K562 (cell line): ENCODE measurements around the gene DYRK2. TPM values are rescaled to one million over a fixed set of nuclear protein-coding genes. Genes with fewer than 3 reads are reported as not detected.

Experiments
- ATAC-seq: fragments of 200-7000 bp; cut with Tn5 transposase; 3 replicates; pipeline ENCODE4 v1.9.1; 2020; ENCODE audit warnings: moderate library complexity
- BruUV-seq: library from RNA; stranded (reverse); fragments of 400-500 nt; replicated peaks from 2 replicates; lab custom pipeline; 2021; lab: Mats Ljungman, UMichigan
- CTCF ChIA-PET: fragments of 300-600 bp; formaldehyde crosslinking; extraction: SDS; loops from one replicate; lab custom pipeline; 2021; ENCODE audit warnings: low intra/inter-chr PET ratio; lab: Yijun Ruan, JAX
- POLR2A ChIA-PET: fragments of 300-600, 350-650 bp; sonication (Branson Sonifier 250); formaldehyde crosslinking; extraction: SDS; loops from one replicate; lab custom pipeline; 2021; ENCODE audit warnings: antibody characterized with exemption, inconsistent platforms; lab: Yijun Ruan, JAX
- DNase-seq, 4 experiments: peaks; one replicate each; pipeline versions ENCODE4 v3.0.0 to v3.0.0-alpha.2; 2011 to 2018; ENCODE audit warnings: low spot score in 3 of 4, mixed read lengths in 3 of 4; ENCODE audit errors: extremely low read depth in 1 of 4
- FAIRE-seq: peaks from 2 replicates; lab custom pipeline; 2011; peaks lifted over from hg19 to GRCh38; lab: Jason Lieb, UNC
- H2AFZ ChIP-seq: 2 replicates; pipeline ENCODE4 v1.6.0; 2011; ENCODE audit warnings: low read depth, low read length, control low read depth, inconsistent platforms
- H3K27ac ChIP-seq: fragments of 200-600 bp; 3 replicates; pipeline ENCODE4 v1.8.0; 2011; ENCODE audit warnings: low read depth, mild to moderate bottlenecking, control low read depth, inconsistent platforms, low read length, moderate library complexity, mixed read lengths; ENCODE audit errors: extremely low read depth
- H3K27me3 ChIP-seq, 2 experiments: fragments of 300-600 bp in 1 of 2; 2 replicates in 1 of 2; 3 replicates in 1 of 2; pipeline versions ENCODE4 v1.6.0 to v1.8.0; 2011; ENCODE audit warnings: inconsistent platforms in 2 of 2, low read length in 2 of 2, mild to moderate bottlenecking in 1 of 2, mixed read lengths in 1 of 2, moderate library complexity in 1 of 2; ENCODE audit not compliant: control insufficient read depth in 2 of 2, insufficient read depth in 2 of 2
- H3K36me3 ChIP-seq: fragments of 300-600 bp; 3 replicates; pipeline ENCODE4 v1.8.0; 2011; ENCODE audit warnings: mild to moderate bottlenecking, low read length, inconsistent platforms; ENCODE audit not compliant: control insufficient read depth, insufficient read depth
- H3K4me1 ChIP-seq, 2 experiments: fragments of 200-600 bp in 1 of 2; replicated peaks in 1 of 2; 2 replicates in 1 of 2; 3 replicates in 1 of 2; pipeline versions ENCODE4 v1.5.1 to v1.8.0; 2011; ENCODE audit warnings: inconsistent platforms in 2 of 2, low read length in 2 of 2, mild to moderate bottlenecking in 1 of 2, mixed read lengths in 1 of 2, moderate library complexity in 1 of 2; ENCODE audit not compliant: control insufficient read depth in 2 of 2, insufficient read depth in 2 of 2
- H3K4me2 ChIP-seq: 2 replicates; pipeline ENCODE4 v1.6.1; 2011; ENCODE audit warnings: low read length, control low read depth, inconsistent platforms, mixed read lengths; ENCODE audit not compliant: insufficient read depth
- H3K4me3 ChIP-seq: fragments of 200-600 bp; sonication (generic), shearing (Covaris generic); 2 replicates; pipeline ENCODE4 v1.5.1; 2016; ENCODE audit warnings: control low read depth, inconsistent platforms
- H3K79me2 ChIP-seq: fragments of 200-600 bp; 3 replicates; pipeline ENCODE4 v1.8.0; 2011; ENCODE audit warnings: low read length, inconsistent platforms; ENCODE audit not compliant: control insufficient read depth, insufficient read depth
- H3K9ac ChIP-seq, 2 experiments: 2 replicates each; pipeline versions ENCODE4 v1.6.0 to v1.6.1; 2011; ENCODE audit warnings: low read depth in 2 of 2, low read length in 2 of 2, control low read depth in 1 of 2, inconsistent platforms in 1 of 2, mild to moderate bottlenecking in 1 of 2, mixed read lengths in 1 of 2; ENCODE audit not compliant: insufficient read depth in 1 of 2
- H3K9me1 ChIP-seq: one replicate; pipeline ENCODE4 v1.6.0; 2011; ENCODE audit warnings: inconsistent platforms, mild to moderate bottlenecking, low read length, moderate library complexity; ENCODE audit not compliant: control insufficient read depth, insufficient read depth
- H3K9me3 ChIP-seq: replicated peaks from 2 replicates; pipeline ENCODE4 v1.5.1; 2011; ENCODE audit warnings: low read depth, low read length, inconsistent platforms; ENCODE audit not compliant: control insufficient read depth, insufficient read depth
- H4K20me1 ChIP-seq: replicated peaks from 2 replicates; pipeline ENCODE4 v1.6.1; 2011; ENCODE audit warnings: low read length, inconsistent platforms, mixed read lengths; ENCODE audit not compliant: control insufficient read depth, insufficient read depth
- ASH1L ChIP-seq: fragments of 450-650 bp; IDR thresholded peaks from 2 replicates; pipeline ENCODE4 v1.6.1; 2018; ENCODE audit warnings: borderline replicate concordance, mild to moderate bottlenecking, low read depth; ENCODE audit not compliant: partially characterized antibody
- BACH1 ChIP-seq: fragments of 200-800 bp; sonication (Bioruptor generic); IDR thresholded peaks from 2 replicates; pipeline ENCODE4 v1.6.1; 2016; ENCODE audit warnings: missing genetic modification characterization, missing compliant biosample characterization
- BRF1 ChIP-seq: IDR thresholded peaks from 3 replicates; pipeline ENCODE4 v1.6.1; 2011; ENCODE audit warnings: borderline replicate concordance, mild to moderate bottlenecking; ENCODE audit not compliant: insufficient read length; ENCODE audit errors: extremely low read depth
- GABPB2 ChIP-seq: fragments of 250-450 bp; sonication (Bioruptor Pico); conservative IDR thresholded peaks from 2 replicates; pipeline ENCODE4 v1.5.1; 2021; ENCODE audit warnings: mild to moderate bottlenecking
- KDM5B ChIP-seq: fragments of 200-600 bp; sonication (generic); IDR thresholded peaks from 2 replicates; pipeline ENCODE4 v1.6.1; 2012; ENCODE audit warnings: low read depth, mild to moderate bottlenecking, moderate library complexity, low read length, control low read depth, inconsistent platforms; ENCODE audit not compliant: insufficient replicate concordance
- MYBL2 ChIP-seq, 2 experiments: fragments of 450-650 bp in 1 of 2; sonication (generic) in 1 of 2; formaldehyde crosslinking in 1 of 2; IDR thresholded peaks; 2 replicates each; pipeline versions ENCODE4 v1.6.1 to v1.8.1; 2017 to 2022; ENCODE audit warnings: borderline replicate concordance in 1 of 2, inconsistent platforms in 1 of 2, low read depth in 1 of 2, mild to moderate bottlenecking in 1 of 2, missing genetic modification reagents in 1 of 2, moderate library complexity in 1 of 2
- SAFB ChIP-seq: fragments of 200-400 bp; formaldehyde crosslinking; IDR thresholded peaks from 2 replicates; pipeline ENCODE4 v1.6.1; 2017; ENCODE audit warnings: low read depth, low read length, borderline replicate concordance
- SP2 ChIP-seq: IDR thresholded peaks from 2 replicates; pipeline ENCODE4 v1.6.1; 2011; ENCODE audit warnings: mild to moderate bottlenecking, low read depth, low read length, moderate library complexity; ENCODE audit not compliant: poor library complexity, severe bottlenecking; ENCODE audit errors: extremely low read depth
- SPI1 ChIP-seq: IDR thresholded peaks from 2 replicates; pipeline ENCODE4 v1.6.1; 2011; ENCODE audit warnings: low read depth, low read length, control low read depth, borderline replicate concordance
- U2AF2 ChIP-seq: fragments of 200-400 bp; formaldehyde crosslinking; optimal IDR thresholded peaks from 2 replicates; pipeline ENCODE3; 2017; ENCODE audit warnings: low read depth, mild to moderate bottlenecking, low read length
- ZBED1 ChIP-seq: IDR thresholded peaks from 2 replicates; pipeline ENCODE4 v1.6.1; 2014
- ZNF121 ChIP-seq: sonication (generic); formaldehyde crosslinking; conservative IDR thresholded peaks from 2 replicates; pipeline ENCODE4 v1.8.0; 2022; ENCODE audit warnings: missing genetic modification reagents
- ZNF263 ChIP-seq: sonication (generic); formaldehyde crosslinking; IDR thresholded peaks from 2 replicates; pipeline ENCODE4 v1.8.0; 2022; ENCODE audit warnings: mild to moderate bottlenecking, missing genetic modification reagents, borderline replicate concordance
- ZNF316 ChIP-seq: fragments of 450-650 bp; IDR thresholded peaks from 2 replicates; pipeline ENCODE4 v1.6.1; 2016
- WGBS: fragments of 100-300 bp; shearing (Covaris generic); methylation state at CpG from one replicate; pipeline ENCODE4 v1.1.6; 2016; ENCODE audit warnings: low coverage, mixed read lengths; ENCODE audit not compliant: insufficient coverage; ENCODE audit errors: missing lambda C conversion rate; 5-methylcytosine and 5-hydroxymethylcytosine counted together
- in situ Hi-C: fragments of 300-500 bp; cut with MboI; formaldehyde crosslinking; loops from 4 replicates; pipeline ENCODE4 v1.15.0; 2018; ENCODE audit warnings: inconsistent platforms, mixed read lengths
- intact Hi-C: fragments of 100-400 bp; cut with micrococcal nuclease; formaldehyde crosslinking; loops from 2 replicates; pipeline ENCODE4 v1.14.2; 2022
- polyA plus RNA-seq, 8 experiments: library from polyadenylated mRNA; depleted of rRNA in 4 of 8; stranded (reverse) in 5 of 8; unstranded in 3 of 8; fragments of >200 nt; fragmentation: Nextera tagmentation in 2 of 8; fragmentation: Illumina TruSeq in 1 of 8; extraction: Ambion mirVana in 2 of 8; extraction: Trizol in 1 of 8; gene quantifications; 2 replicates each; pipeline versions ENCODE4 v1.2.1 to v1.2.3, GENCODE V29; 2011 to 2014; ENCODE audit warnings: inconsistent platforms in 1 of 8, missing spikeins in 1 of 8
- total RNA-seq, 7 experiments: library from RNA; depleted of rRNA in 6 of 7; stranded (reverse); fragments of >200 nt in 6 of 7; fragmentation: Illumina TruSeq in 2 of 7; extraction: Trizol in 2 of 7; gene quantifications; 2 replicates each; pipeline versions ENCODE4 v1.2.1 to v1.2.3, GENCODE V29; 2011 to 2021; ENCODE audit warnings: low replicate concordance in 1 of 7
- TF ChIP-seq, protein P1 (sequence below), 2 experiments: IDR thresholded peaks; 2 replicates each; pipeline ENCODE4 v1.6.1; 2011; ENCODE audit warnings: borderline replicate concordance in 1 of 2, control low read depth in 1 of 2, low read depth in 1 of 2, low read length in 1 of 2, mild to moderate bottlenecking in 1 of 2, mixed read lengths in 1 of 2, moderate library complexity in 1 of 2; ENCODE audit not compliant: insufficient read depth in 1 of 2, insufficient read length in 1 of 2, poor library complexity in 1 of 2, severe bottlenecking in 1 of 2; ENCODE audit errors: extremely low read depth in 1 of 2
- TF ChIP-seq, protein P2 (sequence below): fragments of 150-350 bp; conservative IDR thresholded peaks from 2 replicates; pipeline ENCODE4 v1.6.1; 2014; ENCODE audit warnings: low read length

The DYRK2 gene
- total and polyA plus RNA-seq, 9 of the 15 experiments (the other 6 are each of a cell fraction or from before 2014, with no cell fraction given), result 1.7 to 15.4 (median 8.4) TPM

DNA sequence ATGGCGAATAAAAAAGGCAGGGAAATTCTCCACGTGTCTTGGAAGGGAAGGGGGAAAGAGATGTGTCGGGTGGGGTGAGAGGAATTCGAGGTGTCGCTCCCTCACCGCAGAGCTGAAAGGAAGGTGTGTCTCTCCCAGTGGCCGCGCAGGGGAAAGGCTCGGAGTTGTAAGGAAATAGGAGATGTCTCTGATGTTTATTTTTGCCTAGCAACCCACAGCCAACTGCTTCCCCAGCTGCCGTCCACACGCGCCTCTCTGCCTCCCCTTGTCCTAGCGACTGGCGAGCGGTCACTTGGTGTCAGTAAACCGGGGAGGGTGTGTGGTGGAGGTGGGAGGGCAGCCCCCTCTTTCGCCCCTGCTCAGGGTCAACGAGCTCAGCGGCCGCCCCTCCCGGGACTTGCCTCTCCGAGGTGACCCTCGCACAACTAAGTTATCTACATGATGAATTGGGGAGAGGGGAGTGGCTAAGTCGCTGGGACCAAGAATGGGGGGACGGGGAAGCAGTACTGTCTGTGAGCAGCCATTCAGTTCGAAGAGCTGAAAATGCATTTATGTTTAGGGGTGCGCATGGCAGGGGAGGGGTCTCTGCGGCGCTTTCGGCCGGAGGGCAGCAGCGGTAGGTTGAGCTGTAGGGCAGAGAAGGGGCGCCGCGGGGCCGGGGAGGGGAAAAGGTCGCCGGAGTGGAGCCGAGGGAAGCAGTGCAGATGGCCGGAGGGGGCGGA lies 585 bp upstream of the DYRK2 start (continued):
- no peak for TF ChIP-seq BACH1 (tag)
- no peak for TF ChIP-seq ZBED1
- TF ChIP-seq, all 486 proteins: peak for 31

DNA sequence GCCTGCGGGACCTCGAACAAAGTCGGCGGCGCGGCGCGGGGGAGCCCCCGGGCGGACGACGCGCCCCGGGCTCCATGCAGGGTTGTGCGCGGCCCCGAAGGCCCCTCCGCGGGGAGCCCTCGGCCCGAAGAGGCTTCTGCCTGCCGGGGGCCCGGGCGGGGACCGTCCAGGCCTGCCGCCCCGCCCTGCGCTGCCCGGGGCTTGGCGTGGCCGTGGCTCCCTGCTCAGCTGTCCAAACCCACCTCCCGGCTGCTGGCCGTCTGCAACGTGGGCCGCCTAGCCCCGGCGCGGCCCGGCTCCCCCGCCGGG lies 670 bp downstream of the DYRK2 start:
- Histone ChIP-seq H3K4me2 (peak overlapping the region; percentile 84), H3K4me3 (peak overlapping the region; percentile 91), H3K9ac (peak overlapping the region; percentile 78 to 96; a peak in 3 of 4 replicates), H4K20me1 (0 out of 2 replicates have a peak, but pooled peaks cover 17% of the 10 kb centered on the region), H3K79me2 (peaks cover 55% of the 10 kb centered on the region), H3K36me3 (peaks cover 21% of the 10 kb centered on the region), H2AFZ (peak overlapping the region; percentile 89), H3K9me3 (no peaks in the 10 kb centered on the region), H3K27ac (peak overlapping the region; percentile 82), H3K27me3 (no peaks in the 10 kb centered on the region), H3K4me1 (peaks cover 23 to 32% of the 10 kb centered on the region in 2 experiments; a peak in 4 of 5 replicates), H3K9me1 (no peaks in the 10 kb centered on the region)
- ChIA-PET CTCF (no interaction called here), POLR2A (interaction anchor here (0.7 kb wide), 1 partner anchor 1451 kb away, joined by 3 read pairs; no protein-coding TSS in a partner anchor)
- FAIRE-seq (no peak), DNase-seq (peak; percentile 23 to 53 (median 44)), ATAC-seq (peak; percentile 58)
- WGBS, result 0% methylated on average over 5 of the region's 41 CpGs
- no TSS peak for BruUV-seq
- intact Hi-C loops (no loop called here), in situ Hi-C loops (no loop called here)
- TF ChIP-seq ASH1L (no peak), U2AF2 (no peak), ZNF316 (no peak), KDM5B (no peak), BRF1 (no peak), SP2 (no peak), SPI1 (no peak), ZNF121 (CRISPR knock-in tag) (no peak), GABPB2 (no peak), SAFB (no peak), ZNF263 (CRISPR knock-in tag) (no peak), MYBL2 (IDR thresholded peaks at IDR 0.05; ENCODE audit: low read depth) (no peak), MYBL2 (CRISPR knock-in tag; IDR thresholded peaks at IDR 0.05; ENCODE audit: borderline replicate concordance) (no peak)
- TF ChIP-seq, protein P1, sequence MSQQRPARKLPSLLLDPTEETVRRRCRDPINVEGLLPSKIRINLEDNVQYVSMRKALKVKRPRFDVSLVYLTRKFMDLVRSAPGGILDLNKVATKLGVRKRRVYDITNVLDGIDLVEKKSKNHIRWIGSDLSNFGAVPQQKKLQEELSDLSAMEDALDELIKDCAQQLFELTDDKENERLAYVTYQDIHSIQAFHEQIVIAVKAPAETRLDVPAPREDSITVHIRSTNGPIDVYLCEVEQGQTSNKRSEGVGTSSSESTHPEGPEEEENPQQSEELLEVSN (IDR thresholded peaks at IDR 0.05; ENCODE audit: borderline replicate concordance in 1 of 2, extremely low read depth in 1 of 2, insufficient read depth in 1 of 2, insufficient read length in 1 of 2, low read depth in 1 of 2, low read length in 1 of 2, poor library complexity in 1 of 2, severe bottlenecking in 1 of 2), result peak in 1 of 2 experiments; percentile 36
- TF ChIP-seq, protein P2, sequence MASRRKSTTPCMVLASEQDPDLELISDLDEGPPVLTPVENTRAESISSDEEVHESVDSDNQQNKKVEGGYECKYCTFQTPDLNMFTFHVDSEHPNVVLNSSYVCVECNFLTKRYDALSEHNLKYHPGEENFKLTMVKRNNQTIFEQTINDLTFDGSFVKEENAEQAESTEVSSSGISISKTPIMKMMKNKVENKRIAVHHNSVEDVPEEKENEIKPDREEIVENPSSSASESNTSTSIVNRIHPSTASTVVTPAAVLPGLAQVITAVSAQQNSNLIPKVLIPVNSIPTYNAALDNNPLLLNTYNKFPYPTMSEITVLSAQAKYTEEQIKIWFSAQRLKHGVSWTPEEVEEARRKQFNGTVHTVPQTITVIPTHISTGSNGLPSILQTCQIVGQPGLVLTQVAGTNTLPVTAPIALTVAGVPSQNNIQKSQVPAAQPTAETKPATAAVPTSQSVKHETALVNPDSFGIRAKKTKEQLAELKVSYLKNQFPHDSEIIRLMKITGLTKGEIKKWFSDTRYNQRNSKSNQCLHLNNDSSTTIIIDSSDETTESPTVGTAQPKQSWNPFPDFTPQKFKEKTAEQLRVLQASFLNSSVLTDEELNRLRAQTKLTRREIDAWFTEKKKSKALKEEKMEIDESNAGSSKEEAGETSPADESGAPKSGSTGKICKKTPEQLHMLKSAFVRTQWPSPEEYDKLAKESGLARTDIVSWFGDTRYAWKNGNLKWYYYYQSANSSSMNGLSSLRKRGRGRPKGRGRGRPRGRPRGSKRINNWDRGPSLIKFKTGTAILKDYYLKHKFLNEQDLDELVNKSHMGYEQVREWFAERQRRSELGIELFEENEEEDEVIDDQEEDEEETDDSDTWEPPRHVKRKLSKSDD, result no peak
